ENCODE results near the gene THSD4.

Gene THSD4

GRCh38 chr15:71456811-71457210, 341.5 kb downstream of the THSD4 start:
- H3K9ac ChIP-seq = no peak overlapping the region
- H3K4me2 ChIP-seq = no peak overlapping the region
- no peaks in the 10 kb centered on the region for H3K4me1 ChIP-seq
- no peak for TF ChIP-seq Cebpa-rat (IDR thresholded peaks at IDR 0.05)
- no peaks in the 10 kb centered on the region for H3K36me3 ChIP-seq
- no peaks in the 10 kb centered on the region for H3K9me3 ChIP-seq
- no peak overlapping the region for H3K27ac ChIP-seq
- no peak overlapping the region for H3K4me3 ChIP-seq
- H4K20me1 ChIP-seq = no peaks in the 10 kb centered on the region
- no peaks in the 10 kb centered on the region for H3K27me3 ChIP-seq

GRCh38 chr15:71458089-71458660, 342.9 kb downstream of the THSD4 start:
- no peak for TF ChIP-seq Cebpa-rat (IDR thresholded peaks at IDR 0.05)
- no peak overlapping the region for H3K9ac ChIP-seq
- no peaks in the 10 kb centered on the region for H3K4me1 ChIP-seq
- no peaks in the 10 kb centered on the region for H3K27me3 ChIP-seq
- no peak overlapping the region for H3K27ac ChIP-seq
- H3K9me3 ChIP-seq = no peaks in the 10 kb centered on the region
- no peaks in the 10 kb centered on the region for H3K36me3 ChIP-seq
- no peak overlapping the region for H3K4me3 ChIP-seq
- H3K4me2 ChIP-seq = no peak overlapping the region
- no peaks in the 10 kb centered on the region for H4K20me1 ChIP-seq

DNA sequence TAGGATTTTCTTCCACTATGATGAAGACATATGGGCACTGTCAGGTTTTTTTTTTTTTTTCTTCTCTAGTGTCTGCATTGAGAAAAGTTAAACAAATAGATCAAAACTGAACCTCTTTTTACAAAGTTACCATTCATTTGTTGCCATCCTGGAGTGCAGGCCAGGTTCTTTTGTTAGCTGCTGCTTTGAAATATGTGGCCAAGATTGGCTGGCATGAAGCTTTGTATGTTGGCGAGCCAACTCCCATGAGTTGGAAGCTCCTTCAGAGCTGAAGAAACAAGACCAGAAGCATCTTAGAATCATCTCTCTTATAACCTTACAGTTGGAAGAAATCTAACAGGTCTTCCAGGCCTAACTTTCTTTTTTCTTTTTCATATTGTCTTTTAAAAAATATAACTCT, 346.5 kb downstream of the THSD4 start:
- Histone ChIP-seq H3K4me2 (no peak overlapping the region), H3K4me1 (no peaks in the 10 kb centered on the region), H3K27ac (no peak overlapping the region), H3K27me3 (no peaks in the 10 kb centered on the region), H4K20me1 (no peaks in the 10 kb centered on the region), H3K9ac (no peak overlapping the region), H3K9me3 (no peaks in the 10 kb centered on the region), H3K4me3 (no peak overlapping the region), H3K36me3 (no peaks in the 10 kb centered on the region)
- TF ChIP-seq Cebpa-rat (IDR thresholded peaks at IDR 0.05) = no peak

DNA sequence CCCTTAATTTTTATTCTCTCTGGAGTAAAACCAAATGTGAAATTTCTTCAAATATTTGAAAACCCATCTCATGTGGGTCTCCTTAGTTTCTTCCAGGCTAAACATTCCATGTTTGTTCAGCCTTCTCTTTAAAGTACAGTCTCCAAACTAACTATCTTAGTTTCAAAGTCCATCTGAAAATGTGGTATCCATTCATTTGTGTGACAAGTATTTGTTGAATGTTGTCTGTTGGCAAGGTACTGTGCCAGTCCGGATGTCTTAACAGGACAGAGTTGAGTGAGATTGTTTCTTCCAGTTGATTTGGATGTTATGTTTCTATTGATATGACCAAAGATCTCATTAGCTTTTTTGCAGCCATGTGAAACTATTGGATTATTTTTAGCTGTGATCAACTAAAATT, 347.4 kb downstream of the THSD4 start:
- Histone ChIP-seq H3K4me3 (no peak overlapping the region), H3K9ac (no peak overlapping the region), H3K9me3 (no peaks in the 10 kb centered on the region), H3K36me3 (no peaks in the 10 kb centered on the region), H3K27ac (no peak overlapping the region), H3K4me2 (no peak overlapping the region), H3K27me3 (no peaks in the 10 kb centered on the region), H4K20me1 (no peaks in the 10 kb centered on the region), H3K4me1 (no peaks in the 10 kb centered on the region)
- no peak for TF ChIP-seq Cebpa-rat (IDR thresholded peaks at IDR 0.05)

DNA sequence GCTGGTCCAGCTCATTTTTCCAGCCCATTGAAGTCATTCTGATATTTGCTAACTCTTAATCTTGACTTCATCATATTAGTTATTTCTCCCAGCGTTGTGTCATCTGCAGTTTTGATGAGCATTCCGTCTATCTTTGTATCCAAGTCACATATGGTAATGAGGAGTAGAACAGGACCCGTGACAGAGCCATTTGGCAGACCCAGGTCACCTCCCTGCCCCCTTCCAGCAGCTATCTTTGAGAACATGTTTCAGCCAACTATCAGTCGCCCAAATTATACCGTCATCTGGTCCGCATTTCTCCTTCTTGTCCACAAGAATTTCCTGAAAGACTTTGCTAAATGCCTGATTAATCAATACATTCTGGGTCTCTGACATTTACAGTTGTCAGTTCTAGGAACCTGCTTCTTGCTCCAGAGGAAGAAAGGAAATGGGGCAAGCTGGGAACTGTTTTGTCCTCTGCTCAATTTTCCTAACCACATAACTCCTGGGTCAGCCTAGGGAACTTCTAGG, 347.9 kb downstream of the THSD4 start:
- H4K20me1 ChIP-seq = no peaks in the 10 kb centered on the region
- TF ChIP-seq Cebpa-rat (IDR thresholded peaks at IDR 0.05) = no peak
- no peaks in the 10 kb centered on the region for H3K9me3 ChIP-seq

DNA sequence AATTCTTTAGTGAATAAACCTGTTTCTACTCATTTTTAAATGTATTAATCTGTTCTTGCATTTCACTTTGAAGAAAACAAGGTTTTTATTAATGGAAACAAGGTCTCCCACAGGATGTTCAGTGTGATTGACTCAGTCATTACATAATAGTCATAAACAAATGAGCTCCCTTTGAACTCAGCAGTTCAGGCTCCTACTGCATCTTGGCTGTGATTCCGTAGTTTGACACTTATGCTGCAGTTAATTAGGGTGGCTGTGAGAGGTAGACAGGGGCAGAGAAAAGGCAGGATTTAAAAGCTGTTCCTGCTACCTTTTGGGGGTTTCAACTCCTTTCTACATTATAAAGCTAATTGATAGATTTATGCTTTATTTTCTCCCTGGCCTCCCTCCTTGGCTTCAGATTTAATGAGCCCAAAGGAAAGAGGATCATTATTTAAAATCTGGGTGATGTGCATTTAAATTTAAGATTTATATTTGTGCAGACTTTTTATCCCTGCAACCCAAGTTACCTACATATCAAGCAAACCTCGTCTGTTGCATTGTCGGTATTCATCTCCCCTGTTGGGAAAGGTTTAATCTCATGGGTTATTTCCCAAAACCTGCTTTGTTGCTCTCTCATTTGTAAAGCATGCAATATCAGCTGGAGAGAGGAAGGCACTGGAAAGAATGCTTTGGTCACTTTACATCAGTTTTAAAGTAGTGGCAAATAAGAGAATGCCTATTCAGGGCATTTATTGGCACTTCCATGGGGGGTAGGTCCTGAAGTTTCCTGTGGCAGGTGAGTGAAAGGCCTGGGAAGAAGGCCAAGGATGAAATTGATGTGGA, 350.1 kb downstream of the THSD4 start:
- no peaks in the 10 kb centered on the region for H3K27me3 ChIP-seq
- H3K27ac ChIP-seq = no peak overlapping the region
- H3K4me1 ChIP-seq = no peaks in the 10 kb centered on the region
- no peaks in the 10 kb centered on the region for H4K20me1 ChIP-seq
- TF ChIP-seq Cebpa-rat (IDR thresholded peaks at IDR 0.05) = no peak
- H3K9me3 ChIP-seq = no peaks in the 10 kb centered on the region
- no peaks in the 10 kb centered on the region for H3K36me3 ChIP-seq
- no peak overlapping the region for H3K9ac ChIP-seq
- H3K4me2 ChIP-seq = no peak overlapping the region
- no peak overlapping the region for H3K4me3 ChIP-seq

More for the DNA sequence above, 347.9 kb downstream of the THSD4 start:
- Histone ChIP-seq H3K27me3 (no peaks in the 10 kb centered on the region), H3K4me2 (no peak overlapping the region), H3K27ac (no peak overlapping the region), H3K9ac (no peak overlapping the region), H3K4me3 (no peak overlapping the region), H3K4me1 (no peaks in the 10 kb centered on the region), H3K36me3 (no peaks in the 10 kb centered on the region)

DNA sequence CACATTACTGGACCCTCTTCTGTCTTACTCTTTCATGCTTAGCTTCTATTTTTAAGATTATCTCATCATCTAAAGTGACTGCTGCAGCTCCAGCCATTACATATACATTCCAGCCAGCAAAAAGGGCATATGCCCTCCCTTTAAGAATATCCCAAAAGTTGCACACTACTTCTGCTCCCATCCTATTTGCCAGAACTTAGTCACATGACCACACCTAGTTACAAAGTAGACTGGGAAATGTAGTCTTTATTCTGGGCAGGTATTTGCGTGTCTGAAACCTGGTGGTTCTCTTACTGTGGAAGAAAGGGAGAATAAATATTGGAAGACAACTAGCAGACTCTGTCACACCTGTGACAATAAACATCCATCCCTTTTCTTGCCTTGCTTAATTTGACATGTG, 353.4 kb downstream of the THSD4 start:
- H3K36me3 ChIP-seq = no peaks in the 10 kb centered on the region
- H4K20me1 ChIP-seq = no peaks in the 10 kb centered on the region
- no peak overlapping the region for H3K4me3 ChIP-seq
- H3K9ac ChIP-seq = no peak overlapping the region
- no peak overlapping the region for H3K4me2 ChIP-seq
- TF ChIP-seq Cebpa-rat (IDR thresholded peaks at IDR 0.05) = no peak
- no peaks in the 10 kb centered on the region for H3K9me3 ChIP-seq
- no peaks in the 10 kb centered on the region for H3K27me3 ChIP-seq
- H3K4me1 ChIP-seq = no peaks in the 10 kb centered on the region
- H3K27ac ChIP-seq = no peak overlapping the region

DNA sequence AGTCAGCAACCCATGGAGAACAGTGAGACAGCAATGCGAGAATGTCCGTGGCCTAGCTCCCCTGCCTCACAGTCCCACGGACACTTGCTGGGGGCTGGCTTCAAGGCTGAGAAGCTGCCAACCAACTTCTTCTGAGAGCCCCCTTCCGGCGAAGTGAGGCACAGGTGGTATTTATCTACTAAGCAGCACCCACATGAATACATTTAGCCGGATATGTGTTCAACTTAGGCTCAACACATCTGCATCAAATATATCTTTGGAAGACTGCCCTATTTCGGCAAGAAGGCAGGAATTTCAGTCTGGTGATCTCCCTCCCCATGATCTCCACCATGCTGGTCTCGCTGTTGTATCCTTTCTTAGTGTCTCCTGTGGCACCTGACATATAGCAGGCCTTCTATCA, 354.1 kb downstream of the THSD4 start:
- Histone ChIP-seq H3K27me3 (no peaks in the 10 kb centered on the region), H3K27ac (no peak overlapping the region), H3K9me3 (no peaks in the 10 kb centered on the region), H3K4me1 (no peaks in the 10 kb centered on the region), H3K4me3 (no peak overlapping the region), H3K4me2 (no peak overlapping the region), H4K20me1 (no peaks in the 10 kb centered on the region), H3K36me3 (no peaks in the 10 kb centered on the region), H3K9ac (no peak overlapping the region)
- TF ChIP-seq Cebpa-rat (IDR thresholded peaks at IDR 0.05) = no peak

- Histone ChIP-seq H3K36me3 (no peaks in the 10 kb centered on the region), H3K9me3 (no peaks in the 10 kb centered on the region), H3K9ac (no peak overlapping the region), H3K27ac (no peak overlapping the region), H3K27me3 (no peaks in the 10 kb centered on the region), H3K4me2 (no peak overlapping the region), H4K20me1 (no peaks in the 10 kb centered on the region), H3K4me1 (no peaks in the 10 kb centered on the region), H3K4me3 (no peak overlapping the region)
- TF ChIP-seq Cebpa-rat (IDR thresholded peaks at IDR 0.05) = no peak
Observed at GRCh38 chr15:71471347-71471746, 356.1 kb downstream of the THSD4 start.

DNA sequence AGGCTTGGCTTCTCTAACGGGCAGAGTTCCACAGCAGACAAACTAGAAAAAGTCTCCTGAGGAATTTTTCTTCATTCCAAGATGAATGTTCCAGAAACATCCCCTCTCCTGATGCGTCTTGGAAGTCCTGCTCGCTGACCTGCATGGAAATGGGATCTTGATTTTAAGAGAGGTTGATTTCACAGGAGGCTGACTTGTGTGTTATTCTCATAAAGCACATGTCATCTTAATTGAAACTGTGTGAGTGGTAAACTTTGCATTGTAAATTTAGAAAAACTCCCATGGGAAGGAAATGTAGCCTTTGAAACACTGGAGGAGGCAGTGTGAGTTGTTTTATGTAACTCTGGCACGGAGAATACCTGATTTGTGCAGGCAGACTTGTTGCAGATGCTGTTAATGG, 357.3 kb downstream of the THSD4 start:
- H3K27ac ChIP-seq = no peak overlapping the region
- H3K4me1 ChIP-seq = no peaks in the 10 kb centered on the region
- TF ChIP-seq Cebpa-rat (IDR thresholded peaks at IDR 0.05) = no peak
- H3K36me3 ChIP-seq = no peaks in the 10 kb centered on the region
- H4K20me1 ChIP-seq = no peaks in the 10 kb centered on the region
- H3K9me3 ChIP-seq = no peaks in the 10 kb centered on the region
- no peak overlapping the region for H3K4me2 ChIP-seq
- H3K4me3 ChIP-seq = no peak overlapping the region
- H3K27me3 ChIP-seq = no peaks in the 10 kb centered on the region
- no peak overlapping the region for H3K9ac ChIP-seq

Measured in BLaER1 (cell line).